Suprapubic skin (tissue), 4 donors: Measurements from ENCODE around the gene PANX3. TPM values are rescaled to one million over a fixed set of nuclear protein-coding genes. Genes with fewer than 3 reads are reported as not detected.
A peak's percentile ranks its signal among the peaks of the same experiment; 100 is the strongest.

ENCODE experiments used
- DNase-seq, 2 donors: peaks; one replicate each; pipeline ENCODE4 v3.0.0-alpha.2; 2019; ENCODE audit warnings: low spot score in 2 of 2
- H3K27ac ChIP-seq: fragments of 200-600 bp; sonication (generic); one replicate; pipeline ENCODE4 v1.5.1; 2019
- H3K27me3 ChIP-seq: fragments of 200-600 bp; sonication (generic); one replicate; pipeline ENCODE4 v1.5.1; 2019
- H3K36me3 ChIP-seq: fragments of 200-600 bp; sonication (generic); one replicate; pipeline ENCODE4 v1.5.1; 2019
- H3K4me1 ChIP-seq: fragments of 200-600 bp; sonication (generic); one replicate; pipeline ENCODE4 v1.5.1; 2019
- H3K4me3 ChIP-seq: fragments of 200-600 bp; sonication (generic); one replicate; pipeline ENCODE4 v1.5.1; 2019; ENCODE audit warnings: mild to moderate bottlenecking
- H3K9me3 ChIP-seq: fragments of 200-600 bp; sonication (generic); one replicate; pipeline ENCODE4 v1.5.1; 2019
- CTCF ChIP-seq, 2 donors: fragments of 200-600 bp in 1 of 2; fragments of 450-650 bp in 1 of 2; sonication (generic) in 1 of 2; IDR thresholded peaks; one replicate each; pipeline ENCODE4 v1.5.1; 2016 to 2019; ENCODE audit warnings: antibody characterized with exemption in 2 of 2, mild to moderate bottlenecking in 1 of 2, moderate library complexity in 1 of 2
- EP300 ChIP-seq: sonication (generic); formaldehyde crosslinking; IDR thresholded peaks from one replicate; pipeline ENCODE4 v1.6.1; 2017; ENCODE audit warnings: antibody characterized with exemption
- POLR2A ChIP-seq, 2 donors: fragments of 450-650 bp; IDR thresholded peaks; one replicate each; pipeline ENCODE4 v1.6.1; 2017; ENCODE audit warnings: antibody characterized with exemption in 2 of 2, mild to moderate bottlenecking in 2 of 2, moderate library complexity in 2 of 2
- POLR2AphosphoS5 ChIP-seq, 3 donors: sonication (generic); formaldehyde crosslinking; IDR thresholded peaks; one replicate each; pipeline ENCODE4 v1.6.1; 2017; ENCODE audit warnings: antibody characterized with exemption in 3 of 3
- WGBS: methylation state at CpG from one replicate; pipeline ENCODE4 v1.1.5; 2018; 5-methylcytosine and 5-hydroxymethylcytosine counted together
- total RNA-seq, 4 donors: library from RNA; depleted of rRNA; stranded (reverse); fragments of >200 nt; gene quantifications; one replicate each; pipeline ENCODE4 v1.1.0, GENCODE V29; 2016

The PANX3 gene
- total RNA-seq, 4 donors from 2014 or later: not detected

- no peak overlapping the region for H3K4me3 ChIP-seq
- no peak for DNase-seq
- 74% methylated on average over 8 of the region's 10 CpGs for WGBS
Measured at GRCh38 chr11:124612567-124613246, 1.5 kb downstream of the PANX3 start.

GRCh38 chr11:124618863-124619262 is 7.6 kb downstream of the PANX3 start:
- no peak for DNase-seq
- no peak for TF ChIP-seq POLR2A (IDR thresholded peaks at IDR 0.05)
- no peak for TF ChIP-seq CTCF (IDR thresholded peaks at IDR 0.05)
- no peak for TF ChIP-seq POLR2AphosphoS5 (IDR thresholded peaks at IDR 0.05)
- no peak for TF ChIP-seq EP300
- H3K4me3 ChIP-seq: no peak overlapping the region
- H3K9me3 ChIP-seq: no peaks in the 10 kb centered on the region
- peaks cover 22% of the 10 kb centered on the region for H3K27me3 ChIP-seq
- 76% methylated on average over 5 of the region's 5 CpGs for WGBS
- no peak overlapping the region for H3K27ac ChIP-seq
- peaks cover 13% of the 10 kb centered on the region for H3K4me1 ChIP-seq
- no peaks in the 10 kb centered on the region for H3K36me3 ChIP-seq

More at GRCh38 chr11:124612567-124613246, 1.5 kb downstream of the PANX3 start:
- Histone ChIP-seq H3K27ac (no peak overlapping the region), H3K36me3 (no peaks in the 10 kb centered on the region), H3K4me1 (no peaks in the 10 kb centered on the region), H3K27me3 (peaks cover 25% of the 10 kb centered on the region), H3K9me3 (no peaks in the 10 kb centered on the region)
- TF ChIP-seq POLR2AphosphoS5 (IDR thresholded peaks at IDR 0.05) (no peak), POLR2A (IDR thresholded peaks at IDR 0.05) (no peak), CTCF (IDR thresholded peaks at IDR 0.05) (no peak), EP300 (no peak)

- H3K27me3 ChIP-seq: peaks cover 6% of the 10 kb centered on the region
- H3K36me3 ChIP-seq: peaks cover 23% of the 10 kb centered on the region
- peak within 1 kb of the TSS; percentile 94 for H3K27ac ChIP-seq
- H3K4me1 ChIP-seq: peaks cover 28% of the 10 kb centered on the region
- peak within 1 kb of the TSS; percentile 98 for H3K4me3 ChIP-seq
- peak; percentile 94 to 95 for DNase-seq
- TF ChIP-seq EP300 (no peak), POLR2AphosphoS5 (IDR thresholded peaks at IDR 0.05) (peak; percentile 50 to 65 (median 50)), CTCF (IDR thresholded peaks at IDR 0.05) (no peak), POLR2A (IDR thresholded peaks at IDR 0.05) (peak; percentile 42 to 91)
- H3K9me3 ChIP-seq: no peaks in the 10 kb centered on the region
- WGBS: under 1% methylated on average over 48 of the region's 57 CpGs
Measured at GRCh38 chr11:124622531-124623451, 11.6 kb downstream of the PANX3 start, which contains the start of gene TBRG1. Gene TBRG1 (plus strand): TSS chr11:124622864. CDS start chr11:124623084, 220 bp downstream.

- no peaks in the 10 kb centered on the region for H3K9me3 ChIP-seq
- TF ChIP-seq CTCF (IDR thresholded peaks at IDR 0.05) (no peak), POLR2AphosphoS5 (IDR thresholded peaks at IDR 0.05) (no peak), EP300 (no peak), POLR2A (IDR thresholded peaks at IDR 0.05) (no peak)
- H3K4me1 ChIP-seq: peaks cover 28% of the 10 kb centered on the region
- no peak for DNase-seq
- 37% methylated on average over 4 of the region's 4 CpGs for WGBS
- H3K4me3 ChIP-seq: peak overlapping the region; percentile 98
- H3K36me3 ChIP-seq: peaks cover 30% of the 10 kb centered on the region
- H3K27me3 ChIP-seq: peaks cover 6% of the 10 kb centered on the region
- no peak overlapping the region for H3K27ac ChIP-seq
Measured at GRCh38 chr11:124623861-124624525, 12.8 kb downstream of the PANX3 start.
